ENCODE data around the gene KIRREL3. TPM values are rescaled to one million over a fixed set of nuclear protein-coding genes. Genes with fewer than 3 reads are reported as not detected.

Gene KIRREL3
- total RNA-seq, 1 donor from 2014 or later: 0.26 TPM

- no peak for DNase-seq (ENCODE audit: low spot score, unreplicated experiment)
- H3K9me3 Mint-ChIP-seq (ENCODE audit: low read depth): no peaks in the 10 kb centered on the region
- H3K4me3 Mint-ChIP-seq (ENCODE audit: low read depth): no peak overlapping the region
- H3K36me3 Mint-ChIP-seq (ENCODE audit: insufficient read depth): no peaks in the 10 kb centered on the region
- peaks cover 20% of the 10 kb centered on the region for H3K27me3 Mint-ChIP-seq
- TF ChIP-seq, protein P1, sequence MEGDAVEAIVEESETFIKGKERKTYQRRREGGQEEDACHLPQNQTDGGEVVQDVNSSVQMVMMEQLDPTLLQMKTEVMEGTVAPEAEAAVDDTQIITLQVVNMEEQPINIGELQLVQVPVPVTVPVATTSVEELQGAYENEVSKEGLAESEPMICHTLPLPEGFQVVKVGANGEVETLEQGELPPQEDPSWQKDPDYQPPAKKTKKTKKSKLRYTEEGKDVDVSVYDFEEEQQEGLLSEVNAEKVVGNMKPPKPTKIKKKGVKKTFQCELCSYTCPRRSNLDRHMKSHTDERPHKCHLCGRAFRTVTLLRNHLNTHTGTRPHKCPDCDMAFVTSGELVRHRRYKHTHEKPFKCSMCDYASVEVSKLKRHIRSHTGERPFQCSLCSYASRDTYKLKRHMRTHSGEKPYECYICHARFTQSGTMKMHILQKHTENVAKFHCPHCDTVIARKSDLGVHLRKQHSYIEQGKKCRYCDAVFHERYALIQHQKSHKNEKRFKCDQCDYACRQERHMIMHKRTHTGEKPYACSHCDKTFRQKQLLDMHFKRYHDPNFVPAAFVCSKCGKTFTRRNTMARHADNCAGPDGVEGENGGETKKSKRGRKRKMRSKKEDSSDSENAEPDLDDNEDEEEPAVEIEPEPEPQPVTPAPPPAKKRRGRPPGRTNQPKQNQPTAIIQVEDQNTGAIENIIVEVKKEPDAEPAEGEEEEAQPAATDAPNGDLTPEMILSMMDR (IDR thresholded peaks at IDR 0.05; ENCODE audit: unreplicated experiment): no peak
- H3K4me1 Mint-ChIP-seq (ENCODE audit: low read depth): peaks cover 8% of the 10 kb centered on the region
- no peak overlapping the region for H3K27ac Mint-ChIP-seq
These were observed 451.7 kb downstream of the KIRREL3 start for GRCh38 chr11:126548581-126549550.

DNA sequence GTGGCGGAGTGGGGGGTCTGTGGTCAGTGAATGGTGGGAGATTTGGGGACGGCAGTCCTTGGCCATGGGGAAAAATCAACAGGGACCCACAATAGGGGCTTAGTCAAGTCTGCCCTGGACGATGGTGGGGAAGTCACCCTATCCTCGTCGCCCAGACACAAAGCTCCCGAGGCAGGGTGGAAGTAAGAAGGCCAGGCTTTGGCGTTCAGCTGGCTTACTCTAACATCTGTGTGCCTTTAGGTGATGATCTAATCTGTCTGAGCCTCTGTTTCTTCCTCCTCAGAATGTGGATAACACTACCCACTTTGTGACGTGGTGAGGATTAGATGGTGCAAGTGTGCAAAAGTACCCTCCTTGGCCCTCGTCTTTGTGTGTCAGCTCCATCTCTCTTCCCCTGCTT, 452.9 kb downstream of the KIRREL3 start:
- peaks cover 9% of the 10 kb centered on the region for H3K27me3 Mint-ChIP-seq
- H3K9me3 Mint-ChIP-seq (ENCODE audit: low read depth): no peaks in the 10 kb centered on the region
- peaks cover 9% of the 10 kb centered on the region for H3K4me1 Mint-ChIP-seq (ENCODE audit: low read depth)
- TF ChIP-seq, protein P1 (IDR thresholded peaks at IDR 0.05; ENCODE audit: unreplicated experiment): no peak
- H3K27ac Mint-ChIP-seq: no peak overlapping the region
- no peak overlapping the region for H3K4me3 Mint-ChIP-seq (ENCODE audit: low read depth)
- DNase-seq (ENCODE audit: low spot score, unreplicated experiment): no peak
- H3K36me3 Mint-ChIP-seq (ENCODE audit: insufficient read depth): no peaks in the 10 kb centered on the region

DNA sequence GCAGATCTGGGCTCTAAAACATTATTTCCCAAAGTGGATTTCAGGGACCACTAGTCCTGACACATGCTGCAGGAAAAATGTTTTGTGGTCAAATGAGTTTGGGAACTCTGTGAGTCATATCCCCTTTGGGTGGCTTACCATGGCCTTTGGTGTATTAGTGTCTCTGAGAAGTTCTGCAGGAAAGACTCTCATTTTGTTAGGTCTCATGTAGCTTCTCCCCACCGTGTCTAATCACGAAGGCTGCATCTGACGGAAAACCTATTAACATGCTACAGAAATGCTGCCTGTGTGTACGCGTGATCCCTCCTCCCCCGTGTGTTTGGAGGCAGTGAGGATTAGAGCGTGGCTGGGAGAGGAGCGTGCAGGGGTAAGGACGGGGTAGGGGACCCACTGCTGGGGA, 453.4 kb downstream of the KIRREL3 start:
- H3K9me3 Mint-ChIP-seq (ENCODE audit: low read depth): no peaks in the 10 kb centered on the region
- peaks cover 9% of the 10 kb centered on the region for H3K27me3 Mint-ChIP-seq
- no peak overlapping the region for H3K4me3 Mint-ChIP-seq (ENCODE audit: low read depth)
- H3K27ac Mint-ChIP-seq: no peak overlapping the region
- DNase-seq (ENCODE audit: low spot score, unreplicated experiment): no peak
- H3K36me3 Mint-ChIP-seq (ENCODE audit: insufficient read depth): no peaks in the 10 kb centered on the region
- TF ChIP-seq, protein P1 (IDR thresholded peaks at IDR 0.05; ENCODE audit: unreplicated experiment): no peak
- H3K4me1 Mint-ChIP-seq (ENCODE audit: low read depth): peaks cover 9% of the 10 kb centered on the region

DNA sequence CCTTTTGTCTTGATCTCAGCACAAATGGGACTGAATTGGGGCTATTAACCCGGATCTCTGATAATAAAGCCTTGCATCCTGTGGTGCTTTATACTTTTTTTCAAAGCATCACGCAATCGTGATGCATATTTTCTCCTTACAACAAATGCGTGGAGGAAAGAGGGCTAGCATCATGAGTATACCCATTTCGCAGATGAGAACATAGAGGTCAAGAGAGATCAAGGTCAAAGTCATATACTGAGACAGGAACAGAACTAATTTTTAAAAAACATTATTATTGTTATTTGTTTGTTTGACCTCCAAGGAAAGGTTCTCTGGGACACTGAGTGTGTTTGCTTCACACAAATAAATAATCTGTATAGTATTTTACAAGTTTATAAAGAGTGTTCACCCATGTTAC, 453.9 kb downstream of the KIRREL3 start:
- H3K27me3 Mint-ChIP-seq: peaks cover 8% of the 10 kb centered on the region
- no peaks in the 10 kb centered on the region for H3K36me3 Mint-ChIP-seq (ENCODE audit: insufficient read depth)
- no peak for DNase-seq (ENCODE audit: low spot score, unreplicated experiment)
- peaks cover 9% of the 10 kb centered on the region for H3K4me1 Mint-ChIP-seq (ENCODE audit: low read depth)
- H3K9me3 Mint-ChIP-seq (ENCODE audit: low read depth): no peaks in the 10 kb centered on the region
- H3K27ac Mint-ChIP-seq: no peak overlapping the region
- TF ChIP-seq, protein P1 (IDR thresholded peaks at IDR 0.05; ENCODE audit: unreplicated experiment): no peak
- no peak overlapping the region for H3K4me3 Mint-ChIP-seq (ENCODE audit: low read depth)

DNA sequence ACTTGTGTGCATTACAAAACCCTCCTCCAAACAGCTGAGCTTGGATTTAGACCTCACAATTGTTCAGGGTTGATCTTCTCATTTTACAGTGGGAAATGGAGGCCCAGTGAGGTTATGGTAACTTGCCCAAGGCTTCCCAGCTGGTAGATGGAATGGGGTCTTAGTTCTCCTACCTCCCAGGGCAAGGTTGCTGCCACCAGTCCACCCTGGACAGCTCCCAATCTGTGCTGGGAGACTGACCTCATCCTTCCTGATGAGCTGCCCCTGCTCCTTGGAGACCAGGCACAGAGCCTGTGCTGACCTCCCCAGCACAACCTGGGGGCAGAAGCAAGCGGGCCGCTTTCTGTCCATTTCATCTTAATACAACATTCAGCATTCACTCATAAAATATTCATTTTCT, 454.4 kb downstream of the KIRREL3 start:
- H3K4me3 Mint-ChIP-seq (ENCODE audit: low read depth): no peak overlapping the region

More for the DNA sequence above, 454.4 kb downstream of the KIRREL3 start:
- TF ChIP-seq, protein P1 (IDR thresholded peaks at IDR 0.05; ENCODE audit: unreplicated experiment): no peak
- Mint-ChIP-seq H3K27ac (no peak overlapping the region), H3K36me3 (ENCODE audit: insufficient read depth) (no peaks in the 10 kb centered on the region), H3K27me3 (peaks cover 8% of the 10 kb centered on the region), H3K9me3 (ENCODE audit: low read depth) (no peaks in the 10 kb centered on the region), H3K4me1 (ENCODE audit: low read depth) (peaks cover 9% of the 10 kb centered on the region)
- DNase-seq (ENCODE audit: low spot score, unreplicated experiment): no peak

All from progenitor cell of endocrine pancreas (in vitro differentiated cells).